ENCODE results near the gene ST8SIA6.
"Not testable (repeated sequence)": the region's sequence is repeated elsewhere in the genome, so short reads cannot be mapped to it uniquely, and the experiment has no call there.

ST8SIA6 gene

DNA sequence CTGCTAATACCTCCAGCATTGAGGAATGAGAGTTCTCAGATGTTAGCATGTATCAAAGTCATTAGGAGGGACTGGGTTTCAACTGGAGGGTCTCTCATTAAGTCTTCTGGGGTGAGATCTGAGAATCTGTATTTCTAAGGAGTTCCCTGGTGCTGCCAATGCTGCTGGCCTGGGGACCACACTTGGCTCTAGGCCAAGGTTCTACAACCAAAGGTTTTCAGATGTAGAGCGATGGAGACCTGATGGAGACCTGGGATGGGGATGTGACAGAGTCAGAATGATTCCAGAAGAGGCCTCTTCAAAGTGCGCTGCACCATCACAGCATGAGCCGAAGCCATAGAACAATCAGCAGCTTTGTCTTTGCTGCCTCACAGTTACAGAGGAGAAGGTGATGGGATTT is 27.2 kb downstream of the ST8SIA6 start:
- no peak for DNase-seq (ENCODE audit: low read depth, low spot score)

DNA sequence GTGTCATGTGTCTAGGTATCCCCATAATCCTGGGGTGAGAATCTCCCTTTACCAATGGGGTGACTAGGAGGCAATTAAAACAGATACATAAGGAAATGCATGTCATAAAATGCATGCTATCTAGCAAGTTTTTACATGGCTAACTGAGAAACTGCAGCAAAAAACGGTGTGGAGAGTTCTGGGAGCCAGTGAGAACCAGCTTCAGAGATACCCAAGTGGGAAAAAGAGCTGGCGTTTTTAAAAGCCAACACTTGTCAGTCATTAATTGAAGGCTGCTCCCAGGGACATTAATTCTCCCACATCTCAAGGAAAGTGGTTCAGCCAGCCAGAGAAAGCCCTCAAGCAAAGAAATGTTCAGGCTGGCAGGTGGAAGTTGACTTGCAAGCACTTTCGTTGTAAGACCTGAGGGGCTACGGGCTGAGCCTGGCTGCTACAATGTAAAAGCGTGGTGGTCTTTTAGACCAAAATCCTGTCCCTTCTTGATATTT is 28.1 kb downstream of the ST8SIA6 start:
- no peak for DNase-seq (ENCODE audit: low read depth, low spot score)

DNA sequence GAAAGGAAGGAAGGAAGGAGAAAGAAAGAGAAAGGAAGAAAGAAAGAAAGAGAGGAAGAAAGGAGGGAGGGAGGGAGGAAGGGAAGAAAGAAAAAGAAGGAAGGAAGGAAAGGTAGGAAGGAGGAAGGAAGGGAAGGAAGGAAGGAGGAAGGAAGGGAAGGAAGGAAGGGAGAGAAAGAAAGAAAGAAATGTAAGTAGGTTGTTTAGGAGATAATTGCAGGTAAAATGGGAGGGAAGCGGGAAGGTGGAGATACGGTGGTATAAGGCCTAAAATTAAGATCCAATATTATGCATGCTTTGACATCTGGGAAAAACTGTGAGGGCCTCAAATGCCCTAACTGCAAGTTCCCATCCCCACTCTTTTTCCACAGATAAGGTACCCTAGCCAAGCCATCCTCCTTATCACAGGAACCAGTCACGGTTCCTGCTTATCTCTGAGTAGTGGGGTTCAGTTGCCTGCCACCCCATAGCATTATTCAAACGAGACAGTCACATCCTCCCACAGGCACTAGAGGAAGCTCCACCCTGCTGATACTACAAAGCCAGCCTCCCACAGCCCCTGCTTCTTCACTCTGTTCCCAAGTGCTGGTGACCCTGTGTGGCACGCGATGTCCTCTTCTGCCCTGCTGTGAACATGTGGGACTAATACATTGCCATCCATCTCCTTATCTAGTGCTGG is 28.7 kb downstream of the ST8SIA6 start:
- no peak for DNase-seq (ENCODE audit: low read depth, low spot score)

DNA sequence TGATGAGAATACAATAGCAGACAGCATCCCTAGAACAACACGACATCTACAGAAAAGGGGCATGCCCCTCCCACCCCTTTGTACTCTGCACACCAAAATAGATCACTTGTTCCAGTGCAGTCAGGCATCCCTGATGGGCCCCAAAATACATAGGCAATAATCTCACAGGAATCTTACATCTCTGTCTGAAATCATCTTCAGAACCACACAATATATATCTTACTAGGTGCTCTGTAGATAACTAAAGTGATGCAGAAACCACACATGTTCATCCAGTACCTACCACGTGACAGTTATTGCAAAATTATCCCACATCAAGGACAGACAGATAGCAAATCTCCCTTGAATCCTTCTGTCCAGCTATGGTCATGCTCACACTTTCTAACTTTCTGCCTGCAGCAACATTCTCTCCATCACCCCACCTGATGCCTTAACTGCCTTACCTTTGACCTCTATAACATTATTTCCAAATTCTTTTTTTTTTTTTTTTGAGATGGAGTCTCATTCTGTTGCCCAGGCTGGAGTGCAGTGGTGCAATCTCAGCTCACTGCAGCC is 30.7 kb downstream of the ST8SIA6 start:
- no peak for DNase-seq (ENCODE audit: low read depth, low spot score)

DNA sequence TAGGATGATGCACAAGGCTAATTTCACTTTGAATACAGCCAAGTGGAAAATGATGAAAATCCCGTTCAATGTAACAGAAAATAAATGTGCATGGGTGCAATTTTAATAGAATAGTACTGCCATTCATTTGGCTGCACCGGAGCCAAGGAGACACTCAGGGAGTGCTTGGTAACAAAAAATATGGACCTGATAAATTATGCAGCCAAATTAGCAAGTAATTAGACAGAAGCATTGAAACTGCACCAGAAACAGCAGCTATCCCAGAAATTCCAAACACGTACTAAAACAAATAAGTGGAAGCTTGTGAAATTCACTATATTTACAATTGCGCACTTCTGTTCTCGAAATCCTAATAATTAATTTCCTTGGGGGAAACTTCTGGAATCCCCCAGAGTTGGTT is 31.5 kb downstream of the ST8SIA6 start:
- no peak for DNase-seq (ENCODE audit: low read depth, low spot score)

DNA sequence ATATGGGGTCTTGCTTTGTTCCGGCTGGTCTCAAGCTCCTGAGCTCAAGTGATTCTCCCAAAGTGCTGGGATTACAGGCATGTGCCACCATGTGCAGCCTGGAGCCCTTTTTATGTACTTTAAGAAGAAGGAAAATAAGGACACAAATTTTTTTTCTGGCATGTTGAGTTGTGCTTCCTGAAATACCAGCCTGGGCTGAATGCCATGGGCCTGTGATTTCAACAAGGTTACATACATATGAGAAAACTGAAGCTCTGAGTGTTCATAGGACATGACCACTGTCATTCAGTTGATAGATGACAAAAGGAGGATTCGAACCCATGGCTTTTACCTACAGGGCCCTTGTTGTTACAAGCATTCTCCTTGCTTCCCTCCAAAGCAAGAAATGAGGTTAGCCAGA is 36.1 kb downstream of the ST8SIA6 start:
- DNase-seq (ENCODE audit: low read depth, low spot score), result no peak

DNA sequence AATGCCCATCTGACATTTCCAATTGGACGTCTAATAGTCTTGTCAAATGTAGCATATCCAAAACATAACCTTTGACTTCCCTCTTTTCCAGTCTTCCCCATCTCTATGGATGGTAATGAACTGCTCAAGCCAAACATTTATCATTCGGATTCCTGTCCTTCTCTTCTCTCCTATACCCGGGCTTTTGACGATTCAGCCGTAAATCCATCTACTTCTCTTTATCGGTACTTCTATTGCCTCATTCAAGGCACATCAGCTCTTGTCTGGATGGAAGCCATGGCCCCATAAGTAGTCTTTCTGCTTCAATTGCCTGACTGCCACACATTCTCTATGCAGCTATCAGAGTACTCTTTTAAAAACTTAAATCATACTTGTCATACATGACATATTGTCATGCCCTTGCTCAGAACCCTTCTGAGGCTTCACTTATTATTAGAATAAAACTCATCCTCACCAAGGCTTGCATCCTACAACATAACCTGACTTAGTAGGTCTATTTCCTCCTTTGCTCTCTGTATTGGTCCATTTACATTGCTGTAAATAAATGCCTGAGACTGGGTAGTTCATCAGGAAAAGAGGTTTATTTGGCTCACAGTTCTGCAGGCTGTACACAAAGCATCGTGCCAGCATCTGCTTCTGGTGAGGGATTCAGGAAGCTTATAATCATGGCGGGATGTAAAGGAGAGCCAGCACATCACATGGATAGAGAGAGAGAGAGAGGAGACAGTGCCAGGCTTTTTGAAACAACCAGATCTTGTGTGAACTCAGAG is 37.8 kb downstream of the ST8SIA6 start:
- no peak for DNase-seq (ENCODE audit: low read depth, low spot score)

DNA sequence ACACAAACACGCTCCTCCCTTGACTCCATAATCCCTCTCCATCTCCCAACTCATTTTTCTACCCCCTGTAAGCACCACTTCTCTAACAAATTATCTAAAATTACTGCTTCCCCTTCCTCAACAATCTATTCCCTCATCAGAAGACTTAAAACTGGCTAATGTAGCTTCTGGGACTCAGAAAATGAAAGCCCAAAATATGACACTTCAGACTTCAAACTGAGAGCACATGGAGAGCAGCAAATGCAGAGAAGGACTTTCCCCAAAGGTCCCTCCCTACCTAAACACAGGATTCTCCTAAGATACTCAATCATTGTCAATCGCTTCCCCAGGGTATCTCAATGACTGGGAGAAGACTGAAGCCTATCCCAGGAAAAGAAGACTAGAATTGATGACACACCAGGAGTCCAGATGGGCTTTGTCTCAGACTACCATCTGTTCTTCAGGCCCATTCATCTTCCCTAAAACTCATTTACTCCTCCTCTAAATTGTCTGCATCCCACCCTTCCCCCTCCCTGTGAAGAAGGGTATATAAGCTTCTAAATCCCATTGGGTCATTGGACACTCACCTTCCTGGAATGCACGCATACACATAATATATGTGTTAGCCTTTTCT is 39.2 kb downstream of the ST8SIA6 start:
- DNase-seq (ENCODE audit: low read depth, low spot score), result no peak

DNA sequence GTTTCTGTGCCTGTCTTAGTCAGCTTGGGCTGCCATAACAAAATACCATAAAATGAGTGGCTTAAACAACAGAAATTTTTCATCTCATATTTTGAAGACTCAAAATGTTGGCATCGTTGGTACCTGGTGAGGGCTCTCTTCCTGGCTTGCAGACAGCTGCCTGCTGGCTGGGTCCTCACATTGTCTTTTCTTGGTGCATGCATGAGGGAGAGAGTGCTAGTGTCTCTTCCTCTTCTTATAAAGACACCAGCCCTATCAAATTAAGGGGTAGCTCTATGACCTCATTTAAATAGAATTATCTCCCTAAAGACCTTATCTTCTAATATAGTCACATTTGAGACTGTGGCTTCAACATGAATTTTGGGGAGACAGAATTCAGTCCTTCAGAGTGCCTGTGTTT is 39.9 kb downstream of the ST8SIA6 start:
- DNase-seq (ENCODE audit: low read depth, low spot score), result no peak

DNA sequence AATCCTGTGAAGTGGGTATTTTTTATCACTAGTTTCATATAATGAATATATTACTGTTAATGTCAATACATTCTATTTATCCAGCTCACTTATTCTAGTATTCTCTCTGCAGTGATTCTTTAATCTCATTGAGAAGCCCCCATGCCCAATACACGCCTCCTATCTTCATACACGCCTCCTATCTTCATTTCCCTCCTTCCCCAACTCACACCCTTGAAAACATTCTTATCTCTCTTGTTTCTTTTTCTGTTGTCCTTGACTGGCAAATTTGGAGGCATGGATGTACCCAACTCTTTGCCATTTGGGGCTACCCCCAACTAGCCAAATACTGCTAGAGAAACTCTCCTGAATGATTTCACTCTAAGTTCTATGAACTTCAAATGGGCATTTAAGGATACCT is 40.5 kb downstream of the ST8SIA6 start:
- no peak for DNase-seq (ENCODE audit: low read depth, low spot score)

DNA sequence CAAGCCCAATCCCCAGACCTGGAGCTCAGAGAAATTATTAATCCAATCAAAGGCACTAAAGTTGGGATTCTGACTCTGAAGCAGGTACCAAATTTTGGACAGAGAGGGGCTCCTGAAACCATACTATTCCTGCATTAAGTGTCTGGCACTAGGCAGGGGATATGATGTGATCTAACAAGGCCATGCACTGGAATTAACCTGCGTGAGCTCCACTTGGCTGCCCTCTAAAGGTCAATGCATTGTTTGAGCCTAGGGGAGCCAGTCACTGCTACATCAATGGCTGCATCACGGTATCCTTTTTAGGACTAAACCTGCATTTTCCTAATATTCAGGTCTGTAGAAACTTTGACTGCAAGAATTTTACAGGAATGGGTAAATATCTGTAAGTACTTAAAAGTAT is 42.1 kb downstream of the ST8SIA6 start:
- no peak for DNase-seq (ENCODE audit: low read depth, low spot score)

DNA sequence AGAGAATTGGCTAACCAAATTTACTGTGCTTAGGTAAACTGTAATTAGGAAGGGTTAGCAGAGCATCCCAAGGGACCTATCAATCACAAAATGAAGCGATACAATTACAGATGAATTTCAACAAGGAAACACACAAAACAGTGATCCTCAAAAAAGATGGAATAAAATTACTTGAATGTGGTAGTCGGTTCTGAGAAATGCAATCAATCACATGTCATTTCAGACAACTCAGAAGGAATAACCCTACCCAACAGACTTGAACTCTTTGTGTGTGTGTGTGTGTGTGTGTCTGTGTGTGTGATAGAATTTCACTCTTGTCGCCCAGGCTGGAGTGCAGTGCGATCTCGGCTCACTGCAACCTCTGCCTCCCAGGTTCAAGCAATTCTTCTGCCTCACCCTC is 43.5 kb downstream of the ST8SIA6 start:
- no peak for DNase-seq (ENCODE audit: low read depth, low spot score)

DNA sequence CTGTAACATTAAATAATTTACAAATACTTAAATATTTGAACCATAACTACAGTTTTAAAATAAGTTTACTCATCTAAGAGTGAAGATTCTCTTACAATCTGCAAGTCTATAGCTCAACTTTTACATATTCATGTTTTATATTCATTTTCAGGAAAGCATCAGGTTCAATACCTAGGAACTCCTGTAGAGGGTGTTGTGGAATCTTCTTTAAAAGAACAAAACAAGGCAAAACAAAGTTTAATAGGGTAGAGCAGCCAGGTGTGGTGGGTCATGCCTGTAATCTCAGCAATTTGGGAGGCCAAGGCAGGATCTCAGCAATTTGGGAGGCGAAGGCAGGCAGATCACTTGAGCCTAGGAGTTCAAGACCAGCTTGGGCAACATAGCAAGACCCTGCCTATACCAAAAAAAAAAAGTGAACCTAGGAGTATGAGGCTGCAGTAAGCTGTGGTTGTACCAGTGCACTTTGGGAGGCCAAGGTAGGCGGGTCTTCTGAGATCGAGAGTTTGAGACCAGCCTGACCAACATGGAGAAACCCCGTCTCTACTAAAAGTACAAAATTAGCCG is 45.1 kb downstream of the ST8SIA6 start:
- DNase-seq (ENCODE audit: low read depth, low spot score), result no peak

DNA sequence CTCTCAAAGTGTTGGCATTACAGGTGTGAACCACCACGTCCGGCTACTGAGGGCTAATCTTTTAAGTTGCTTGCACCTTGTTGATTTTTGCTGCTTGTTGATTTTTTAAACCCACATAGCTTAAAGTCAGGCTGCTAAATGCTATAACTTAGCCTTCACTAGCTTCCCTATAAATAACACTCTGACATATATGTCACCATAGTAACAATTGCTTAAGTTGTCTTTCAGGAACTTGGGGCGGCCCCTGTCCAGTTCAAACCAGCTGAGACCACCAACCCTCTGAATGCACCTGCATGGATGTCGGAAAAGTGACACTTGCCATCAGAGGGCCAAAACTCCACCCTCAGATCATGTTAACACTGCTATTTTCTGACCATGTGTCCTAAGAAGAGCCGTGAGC is 47.3 kb downstream of the ST8SIA6 start:
- no peak for DNase-seq (ENCODE audit: low read depth, low spot score)

DNA sequence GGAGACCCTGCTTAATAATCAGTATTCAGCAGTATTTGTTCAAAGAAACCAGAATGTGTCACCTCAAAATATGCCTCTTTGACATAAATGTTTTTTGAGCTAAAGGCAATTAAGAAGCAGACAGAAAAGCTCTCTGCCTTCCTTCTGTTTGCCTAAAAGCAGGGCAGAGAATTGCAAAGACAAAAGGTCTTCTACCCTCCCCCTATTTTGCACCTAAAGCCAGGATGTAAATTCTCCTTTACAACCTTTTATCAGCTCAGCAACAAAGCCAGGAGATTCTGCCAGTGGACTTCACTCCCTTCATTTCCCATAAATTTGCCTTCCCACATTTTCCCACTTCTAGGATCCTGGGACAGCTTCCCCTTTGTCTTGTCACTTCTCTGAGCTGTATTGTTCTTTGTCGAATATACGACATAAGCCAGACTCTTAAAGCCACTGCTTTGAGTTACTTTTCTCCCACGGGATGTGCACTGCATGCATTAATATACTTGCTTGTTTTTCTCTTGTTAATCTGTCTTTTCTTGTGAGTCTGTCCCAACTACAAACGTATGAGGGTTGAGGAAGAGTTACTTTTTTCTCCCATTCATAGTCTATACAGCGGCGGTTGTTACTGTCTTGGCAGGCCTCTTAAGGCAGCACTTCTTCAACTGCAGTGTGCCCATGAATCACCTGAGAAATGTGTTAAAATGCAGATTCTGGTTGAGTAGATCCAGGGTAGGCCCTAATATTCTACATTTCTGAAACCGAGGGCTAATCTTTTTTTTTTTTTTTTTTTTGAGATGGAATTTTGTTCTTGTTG is 48.2 kb downstream of the ST8SIA6 start:
- no peak for DNase-seq (ENCODE audit: low read depth, low spot score)

DNA sequence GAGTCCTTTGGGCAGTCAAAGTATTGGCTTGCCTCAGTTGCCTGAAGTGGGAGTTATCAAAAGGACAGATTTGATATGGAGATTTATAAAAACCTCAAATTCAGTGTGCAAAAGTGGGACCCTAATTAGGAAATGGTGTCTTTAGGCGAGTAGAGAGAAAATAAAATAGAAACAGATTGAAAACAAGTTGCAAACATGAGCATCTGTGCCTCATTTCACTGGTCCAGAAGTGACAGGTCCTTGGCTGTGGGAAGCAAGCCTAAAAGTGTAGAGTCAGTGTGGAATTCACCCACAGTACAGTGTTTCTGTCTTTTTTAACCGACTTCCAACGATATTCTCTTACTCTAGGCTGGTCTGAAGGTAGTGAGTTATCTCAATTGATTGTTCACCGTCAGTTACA is 51.2 kb downstream of the ST8SIA6 start:
- no peak for DNase-seq (ENCODE audit: low read depth, low spot score)

DNA sequence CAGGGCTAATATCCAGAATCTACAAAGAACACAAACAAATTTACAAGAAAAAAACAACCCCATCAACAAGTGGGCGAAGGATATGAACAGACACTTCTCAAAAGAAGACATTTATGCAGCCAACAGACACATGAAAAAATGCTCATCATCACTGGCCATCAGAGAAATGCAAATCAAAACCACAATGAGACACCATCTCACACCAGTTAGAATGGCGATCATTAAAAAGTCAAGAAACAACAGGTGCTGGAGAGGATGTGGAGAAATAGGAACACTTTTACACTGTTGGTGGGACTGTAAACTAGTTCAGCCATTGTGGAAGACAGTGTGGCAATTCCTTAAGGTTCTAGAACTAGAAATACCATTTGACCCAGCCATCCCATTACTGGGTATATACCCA is 52.4 kb downstream of the ST8SIA6 start:
- DNase-seq (ENCODE audit: low read depth, low spot score), result not testable (repeated sequence)

DNA sequence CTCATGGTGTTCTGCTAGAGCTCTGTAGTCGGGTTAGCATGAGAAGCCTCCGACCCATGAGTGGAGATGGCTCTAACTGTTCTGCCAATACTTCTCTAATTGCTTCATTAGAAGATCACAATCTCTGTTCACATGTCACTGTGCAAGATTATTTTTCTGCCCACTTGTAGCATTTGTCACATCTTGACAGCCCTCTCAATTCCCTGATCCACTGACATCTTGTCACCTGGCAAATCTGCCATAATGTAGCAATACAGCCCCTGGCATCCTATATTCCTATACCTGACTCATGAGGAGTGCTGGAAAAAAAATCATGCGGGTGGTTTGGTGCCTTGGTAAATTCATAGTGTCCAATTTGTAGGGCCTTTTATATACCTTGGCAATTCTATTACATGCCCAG is 58.4 kb downstream of the ST8SIA6 start:
- DNase-seq (ENCODE audit: low read depth, low spot score), result no peak

DNA sequence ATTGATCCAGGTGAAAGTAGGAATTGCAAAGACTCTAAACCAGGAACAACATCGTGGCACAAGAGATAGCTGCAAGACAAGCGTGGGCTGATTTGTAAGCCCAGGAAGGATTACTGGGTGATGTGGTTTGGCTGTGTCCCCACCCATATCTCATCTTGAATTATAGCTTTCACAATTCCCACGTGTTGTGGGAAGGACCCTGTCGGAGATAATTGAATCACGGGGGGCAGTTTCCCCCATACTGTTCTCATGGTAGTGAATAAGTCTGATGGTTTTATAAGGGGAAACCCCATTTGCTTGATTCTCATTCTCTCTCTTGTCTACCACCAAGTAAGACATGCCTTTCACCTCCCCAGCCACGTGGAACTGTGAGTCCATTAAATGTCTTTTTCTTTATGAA is 59.5 kb downstream of the ST8SIA6 start:
- no peak for DNase-seq (ENCODE audit: low read depth, low spot score)

DNA sequence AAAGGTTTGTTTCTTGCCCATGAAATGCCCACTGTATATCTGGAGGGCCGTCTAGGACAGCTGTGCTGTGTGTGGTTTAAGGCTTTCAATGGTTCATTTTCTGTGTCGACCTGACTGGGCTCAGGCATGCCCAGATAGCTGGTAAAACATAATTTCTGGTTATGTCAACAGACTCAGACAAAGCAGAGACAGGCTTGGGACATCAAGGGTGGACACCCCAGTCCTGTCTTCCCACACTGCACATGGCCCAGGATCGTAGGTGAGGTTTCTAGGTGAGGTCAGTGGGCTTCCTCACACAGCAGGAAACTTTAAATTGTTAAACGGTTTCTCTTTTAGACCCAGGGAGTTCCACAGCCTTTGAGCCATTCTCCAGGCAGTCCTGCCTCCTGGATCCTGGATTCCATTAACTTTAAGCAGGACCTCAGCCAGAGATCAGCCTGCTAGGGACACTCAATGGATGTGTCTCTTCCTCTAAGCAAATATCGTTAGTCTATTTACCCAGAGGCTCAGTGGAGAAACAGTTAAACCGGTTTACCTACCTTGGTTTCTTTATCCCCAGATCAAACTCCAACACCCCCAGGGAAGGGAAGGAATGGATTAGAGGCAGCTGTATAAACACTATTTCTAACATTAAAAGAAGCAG is 66.4 kb downstream of the ST8SIA6 start:
- peak; percentile 29 for DNase-seq (ENCODE audit: low read depth, low spot score)

DNA sequence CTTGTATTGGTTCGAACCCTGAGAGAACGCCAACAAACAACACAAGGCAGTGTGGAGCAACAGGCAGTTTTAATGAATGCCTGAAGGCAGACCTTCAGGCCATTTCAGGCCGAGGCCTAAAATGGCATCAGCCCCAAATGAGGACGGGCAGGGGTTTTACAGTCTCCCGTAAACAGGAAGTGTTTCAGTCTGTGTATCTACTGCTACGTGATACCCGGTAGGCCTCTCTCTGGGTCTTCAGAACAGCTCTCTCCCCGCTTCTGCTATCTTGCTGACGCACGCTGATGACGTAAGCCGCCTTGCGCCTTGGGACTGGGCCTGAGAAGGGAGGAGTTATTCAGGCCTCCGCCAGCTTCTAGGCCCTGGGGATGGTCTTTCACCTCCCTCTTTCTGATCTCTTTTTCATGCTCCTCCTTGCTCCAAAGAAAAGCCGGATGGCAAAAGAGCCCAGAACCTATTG is 67.7 kb downstream of the ST8SIA6 start:
- no peak for DNase-seq (ENCODE audit: low read depth, low spot score)

Data from smooth muscle cell of the brain vasculature (primary cell).